SK-N-SH (cell line): Measurements from ENCODE around the gene NCKAP5. TPM values are rescaled to one million over a fixed set of nuclear protein-coding genes. Genes with fewer than 3 reads are reported as not detected.

ENCODE experiments used
- CTCF ChIA-PET: fragments of 300-600, 350-600 bp; formaldehyde crosslinking; extraction: SDS; loops from one replicate; lab custom pipeline; 2021; lab: Yijun Ruan, JAX
- POLR2A ChIA-PET: fragments of 350-600 bp; sonication (Branson Sonifier 250); formaldehyde crosslinking; extraction: SDS; loops from one replicate; lab custom pipeline; 2020; ENCODE audit warnings: antibody characterized with exemption, inconsistent platforms; lab: Yijun Ruan, JAX
- DNase-seq: peaks from one replicate; pipeline ENCODE4 v3.0.0; 2012
- H2AFZ ChIP-seq: fragments of 200-600 bp; sonication (generic); 2 replicates; pipeline ENCODE4 v1.8.1; 2016; ENCODE audit warnings: antibody characterized with exemption, mild to moderate bottlenecking, low read depth
- H3F3A ChIP-seq: fragments of 200-600 bp; sonication (generic); replicated peaks from 2 replicates; pipeline ENCODE3; 2016; ENCODE audit warnings: antibody characterized with exemption, mild to moderate bottlenecking; ENCODE audit not compliant: insufficient read depth
- H3K27ac ChIP-seq, 2 experiments: fragments of 200-500 bp in 1 of 2; fragments of 200-600 bp in 1 of 2; sonication (Bioruptor generic) in 1 of 2; sonication (generic), shearing (Covaris generic) in 1 of 2; 2 replicates each; pipeline versions ENCODE4 v1.5.1 to v1.6.1; 2014 to 2016; ENCODE audit warnings: low read depth in 2 of 2, inconsistent platforms in 1 of 2, low read length in 1 of 2, mild to moderate bottlenecking in 1 of 2, mixed read lengths in 1 of 2
- H3K27me3 ChIP-seq: fragments of 200-600 bp; sonication (generic), shearing (Covaris generic); 2 replicates; pipeline ENCODE4 v1.6.1; 2016; ENCODE audit warnings: mixed run types; ENCODE audit not compliant: insufficient read depth
- H3K36me3 ChIP-seq, 2 experiments: fragments of 200-500 bp in 1 of 2; fragments of 200-600 bp in 1 of 2; sonication (Bioruptor generic) in 1 of 2; sonication (generic) in 1 of 2; replicated peaks in 1 of 2; 2 replicates each; pipeline versions ENCODE3 to v1.5.1; 2014 to 2016; ENCODE audit warnings: low read length in 1 of 2, mild to moderate bottlenecking in 1 of 2; ENCODE audit not compliant: insufficient read depth in 2 of 2, control insufficient read depth in 1 of 2
- H3K4me1 ChIP-seq, 2 experiments: fragments of 200-500 bp in 1 of 2; fragments of 200-600 bp in 1 of 2; sonication (Bioruptor generic) in 1 of 2; sonication (generic), shearing (Covaris generic) in 1 of 2; 2 replicates each; pipeline versions ENCODE4 v1.5.1 to v1.6.1; 2014 to 2016; ENCODE audit warnings: low read depth in 1 of 2, low read length in 1 of 2, mixed run types in 1 of 2; ENCODE audit not compliant: insufficient read depth in 2 of 2, control insufficient read depth in 1 of 2
- H3K4me2 ChIP-seq: fragments of 200-600 bp; sonication (generic), shearing (Covaris generic); 2 replicates; pipeline ENCODE4 v1.6.1; 2017; ENCODE audit warnings: mixed run types
- H3K4me3 ChIP-seq, 2 experiments: fragments of 200-500 bp in 1 of 2; fragments of 200-600 bp in 1 of 2; sonication (Bioruptor generic) in 1 of 2; sonication (generic), shearing (Covaris generic) in 1 of 2; 2 replicates each; pipeline versions ENCODE4 v1.5.1 to v1.8.1; 2014 to 2016; ENCODE audit warnings: low read depth in 2 of 2, inconsistent platforms in 1 of 2, low read length in 1 of 2, mild to moderate bottlenecking in 1 of 2, mixed read lengths in 1 of 2, moderate library complexity in 1 of 2
- H3K79me2 ChIP-seq: fragments of 200-600 bp; sonication (generic); 2 replicates; pipeline ENCODE4 v1.8.1; 2017; ENCODE audit warnings: mild to moderate bottlenecking; ENCODE audit not compliant: insufficient read depth
- H3K9ac ChIP-seq: fragments of 200-600 bp; sonication (generic); 2 replicates; pipeline ENCODE4 v1.6.1; 2017; ENCODE audit warnings: mixed run types
- H3K9me2 ChIP-seq: fragments of 200-600 bp; sonication (generic); 2 replicates; pipeline ENCODE4 v1.6.1; 2017; ENCODE audit warnings: mixed run types
- H3K9me3 ChIP-seq: fragments of 200-600 bp; sonication (generic); 2 replicates; pipeline ENCODE4 v1.6.1; 2017; ENCODE audit warnings: mixed run types, mild to moderate bottlenecking, moderate library complexity
- H4K20me1 ChIP-seq: fragments of 200-600 bp; sonication (generic); 2 replicates; pipeline ENCODE4 v1.6.1; 2017; ENCODE audit warnings: mild to moderate bottlenecking, mixed run types; ENCODE audit not compliant: insufficient read depth
- CHD2 ChIP-seq: fragments of 150-350 bp; IDR thresholded peaks from 2 replicates; pipeline ENCODE4 v1.6.1; 2018; ENCODE audit warnings: low read length; ENCODE audit not compliant: partially characterized antibody
- EZH2phosphoT487 ChIP-seq: fragments of 200-600 bp; sonication (generic); IDR thresholded peaks from 2 replicates; pipeline ENCODE4 v1.6.1; 2017; ENCODE audit warnings: low read depth, mixed run types, mild to moderate bottlenecking, antibody characterized with exemption, moderate library complexity, borderline replicate concordance
- FOXM1 ChIP-seq: IDR thresholded peaks from 2 replicates; pipeline ENCODE4 v1.4.0; 2012; ENCODE audit warnings: low read depth, mild to moderate bottlenecking
- GATA2 ChIP-seq: sonication (generic); formaldehyde crosslinking; IDR thresholded peaks from 2 replicates; pipeline ENCODE4 v1.5.0; 2020; ENCODE audit warnings: mild to moderate bottlenecking, missing genetic modification reagents
- IRF3 ChIP-seq: fragments of 150-350 bp; IDR thresholded peaks from 2 replicates; pipeline ENCODE4 v1.6.1; 2016; ENCODE audit warnings: mild to moderate bottlenecking, low read depth, low read length
- JUND ChIP-seq: IDR thresholded peaks from 2 replicates; pipeline ENCODE4 v1.4.0; 2012
- MAX ChIP-seq: IDR thresholded peaks from 2 replicates; pipeline ENCODE4 v1.4.0; 2012; ENCODE audit warnings: low read depth
- MEF2A ChIP-seq: IDR thresholded peaks from 2 replicates; pipeline ENCODE4 v1.4.0; 2012; ENCODE audit warnings: low read depth, borderline replicate concordance
- NRF1 ChIP-seq: IDR thresholded peaks from 2 replicates; pipeline ENCODE4 v1.6.1; 2012; ENCODE audit warnings: low read depth, mild to moderate bottlenecking, low read length
- PBX3 ChIP-seq: IDR thresholded peaks from 2 replicates; pipeline ENCODE4; 2012
- RCOR1 ChIP-seq: fragments of 150-350 bp; IDR thresholded peaks from 2 replicates; pipeline ENCODE4 v1.6.1; 2017; ENCODE audit warnings: antibody characterized with exemption, low read length
- REST ChIP-seq: IDR thresholded peaks from 2 replicates; pipeline ENCODE4 v1.6.1; 2012; ENCODE audit warnings: mild to moderate bottlenecking, low read depth, low read length, moderate library complexity
- RFX5 ChIP-seq: IDR thresholded peaks from 2 replicates; pipeline ENCODE4 v1.6.1; 2012; ENCODE audit warnings: mild to moderate bottlenecking, improper control_type of control experiment, low read length
- USF1 ChIP-seq: IDR thresholded peaks from 2 replicates; pipeline ENCODE4 v1.4.0; 2012; ENCODE audit warnings: low read depth, borderline replicate concordance
- YY1 ChIP-seq: IDR thresholded peaks from 2 replicates; pipeline ENCODE4 v1.4.0; 2012; ENCODE audit warnings: low read depth, mild to moderate bottlenecking
- WGBS: methylation state at CpG from one replicate; pipeline ENCODE4 v1.1.6; 2017; ENCODE audit warnings: low lambda C conversion rate; 5-methylcytosine and 5-hydroxymethylcytosine counted together
- polyA plus RNA-seq, 3 experiments: library from polyadenylated mRNA; depleted of rRNA; stranded (reverse); fragments of >200 nt; gene quantifications; 2 replicates each; pipeline ENCODE4 v1.2.3, GENCODE V29; 2012

The NCKAP5 gene
- polyA plus RNA-seq, 1 of the 3 experiments (the other 2 are of a cell fraction): 0.02 TPM

- Histone ChIP-seq H3K9ac (no peak overlapping the region), H4K20me1 (no peaks in the 10 kb centered on the region), H3K36me3 (no peaks in the 10 kb centered on the region), H3K4me2 (no peak overlapping the region), H3F3A (no peaks in the 10 kb centered on the region), H3K4me3 (no peak overlapping the region), H3K27ac (no peak overlapping the region), H3K4me1 (peaks cover 0 to 6% of the 10 kb centered on the region in 2 experiments; a peak in 1 of 4 replicates), H3K9me3 (no peaks in the 10 kb centered on the region), H3K27me3 (no peaks in the 10 kb centered on the region), H3K79me2 (no peaks in the 10 kb centered on the region), H2AFZ (no peak overlapping the region), H3K9me2 (no peaks in the 10 kb centered on the region)
- ChIA-PET POLR2A (no interaction called here), CTCF (no interaction called here)
- no peak for DNase-seq
- TF ChIP-seq MEF2A (no peak), RFX5 (no peak), NRF1 (no peak), EZH2phosphoT487 (no peak), CHD2 (no peak), GATA2 (CRISPR knock-in tag) (no peak), REST (no peak), RCOR1 (no peak), YY1 (no peak), PBX3 (no peak), FOXM1 (no peak), IRF3 (no peak), JUND (no peak), MAX (no peak), USF1 (no peak)
- WGBS: 46% methylated on average over 3 of the region's 4 CpGs
These were observed 178.1 kb downstream of the NCKAP5 start for GRCh38 chr2:133390156-133390555.
